Skeletal muscle tissue (tissue), 4 donors: ENCODE measurements around the gene CDH4. TPM values are rescaled to one million over a fixed set of nuclear protein-coding genes. Genes with fewer than 3 reads are reported as not detected.

ENCODE experiments used
- H3K27ac ChIP-seq: one replicate; pipeline ENCODE4 v1.7.0; 2013; ENCODE audit warnings: mild to moderate bottlenecking, low read depth, low read length, inconsistent platforms
- H3K27me3 ChIP-seq, 3 donors: one replicate each; pipeline ENCODE4 v1.7.0; 2013; ENCODE audit warnings: low read length in 3 of 3; ENCODE audit not compliant: control insufficient read depth in 3 of 3, insufficient read depth in 3 of 3
- H3K36me3 ChIP-seq, 3 donors: one replicate each; pipeline ENCODE4 v1.7.0; 2013; ENCODE audit warnings: low read length in 3 of 3; ENCODE audit not compliant: control insufficient read depth in 3 of 3, insufficient read depth in 3 of 3
- H3K4me1 ChIP-seq, 3 donors: one replicate each; pipeline ENCODE4 v1.7.0; 2013; ENCODE audit warnings: low read length in 3 of 3, mild to moderate bottlenecking in 3 of 3; ENCODE audit not compliant: control insufficient read depth in 3 of 3, insufficient read depth in 3 of 3
- H3K4me3 ChIP-seq, 3 donors: one replicate each; pipeline ENCODE4 v1.7.0; 2013; ENCODE audit warnings: low read length in 3 of 3
- H3K9ac ChIP-seq, 3 donors: one replicate each; pipeline ENCODE4 v1.7.0; 2013; ENCODE audit warnings: low read length in 3 of 3, mild to moderate bottlenecking in 3 of 3, moderate library complexity in 2 of 3, low read depth in 1 of 3
- H3K9me3 ChIP-seq, 3 donors: one replicate each; pipeline ENCODE4 v1.7.0; 2013; ENCODE audit warnings: low read length in 3 of 3; ENCODE audit not compliant: control insufficient read depth in 3 of 3
- total RNA-seq: library from RNA; depleted of rRNA; stranded (reverse); fragments of >200 nt; gene quantifications from one replicate; pipeline ENCODE4 v1.2.3, GENCODE V29; 2014
- donor health status: Osteomylitis.

CDH4 gene
- total RNA-seq, 1 donor from 2014 or later = 0.52 TPM

DNA sequence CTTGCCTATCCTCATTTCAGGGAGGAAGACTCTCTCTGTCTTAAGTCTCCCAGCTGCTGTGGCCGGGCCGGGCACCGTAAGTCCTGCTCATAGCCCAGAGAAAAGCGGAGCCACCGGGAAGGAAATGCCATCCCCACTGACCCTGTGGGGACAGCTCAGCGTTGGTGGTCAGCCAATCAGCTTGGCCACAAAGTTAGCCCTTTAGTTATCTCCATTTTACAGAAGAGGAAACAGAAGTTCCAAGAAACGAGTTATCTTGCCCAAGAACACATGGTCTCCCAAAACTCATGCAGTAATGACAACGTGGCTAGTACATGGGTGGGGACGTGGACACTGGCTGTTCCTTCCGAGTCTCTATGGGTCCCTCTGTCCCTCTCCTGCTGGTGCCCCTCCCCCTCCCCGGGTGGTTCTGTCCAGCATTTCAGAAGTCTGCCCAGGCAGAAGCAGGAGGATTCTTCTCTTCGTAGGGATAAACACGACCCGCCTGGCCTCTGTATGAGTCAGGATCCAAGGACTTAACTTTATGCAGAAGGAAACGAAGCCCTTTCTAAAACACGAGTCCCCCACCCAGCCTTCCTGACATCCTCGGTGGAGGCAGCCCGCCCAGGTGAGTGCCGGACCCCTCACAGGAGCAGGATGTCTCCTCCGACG is 273.8 kb downstream of the CDH4 start:
- Histone ChIP-seq H3K9me3 (no peaks in the 10 kb centered on the region), H3K36me3 (no peaks in the 10 kb centered on the region), H3K27me3 (peaks cover 6 to 21% (median 17%) of the 10 kb centered on the region in 3 donors), H3K4me3 (no peak overlapping the region), H3K9ac (no peak overlapping the region), H3K27ac (no peak overlapping the region), H3K4me1 (no peaks in the 10 kb centered on the region)

DNA sequence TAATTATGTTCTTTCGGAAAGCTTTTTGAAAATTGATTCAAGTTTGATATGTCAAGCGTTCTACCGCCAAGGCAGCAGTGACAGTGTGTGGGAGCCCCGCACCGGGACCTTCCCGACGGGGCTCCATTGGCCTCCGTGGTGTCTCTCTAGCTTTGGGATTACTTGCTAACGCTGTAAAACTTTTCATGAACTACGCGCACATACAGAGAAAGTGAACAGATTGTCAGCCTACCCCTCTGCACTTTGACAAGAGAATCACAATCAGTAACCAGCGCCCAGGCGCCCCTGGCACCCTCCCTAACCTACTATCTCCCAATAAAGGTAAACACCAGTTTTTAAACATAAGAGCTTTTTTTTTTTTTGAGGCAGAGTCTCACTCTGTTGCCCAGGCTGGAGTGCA is 274.8 kb downstream of the CDH4 start:
- peaks cover 6 to 19% (median 17%) of the 10 kb centered on the region in 3 donors for H3K27me3 ChIP-seq

DNA sequence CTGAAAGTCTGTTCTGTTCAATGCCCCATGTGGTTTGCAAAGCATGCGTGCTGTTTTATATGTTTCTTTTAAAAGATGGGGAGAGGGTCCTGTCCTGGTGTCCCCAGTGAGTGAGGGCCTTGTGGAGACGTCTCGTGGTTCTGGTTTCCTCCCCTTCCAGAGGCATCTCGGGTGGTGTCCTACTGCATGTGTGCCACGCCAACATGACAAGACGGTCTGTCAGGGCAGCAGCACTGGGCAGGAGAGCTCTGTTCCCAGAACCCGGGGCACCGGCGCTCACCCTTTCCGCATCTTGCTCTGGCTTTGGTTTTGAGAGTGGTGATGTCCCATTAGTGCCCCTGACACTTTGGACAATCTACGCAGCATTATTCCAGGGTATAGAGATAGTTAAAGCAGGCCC is 275.6 kb downstream of the CDH4 start:
- no peak overlapping the region for H3K4me3 ChIP-seq
- no peaks in the 10 kb centered on the region for H3K36me3 ChIP-seq
- H3K4me1 ChIP-seq = no peaks in the 10 kb centered on the region
- H3K27me3 ChIP-seq = peaks cover 6 to 21% (median 15%) of the 10 kb centered on the region in 3 donors
- H3K27ac ChIP-seq = no peak overlapping the region
- no peaks in the 10 kb centered on the region for H3K9me3 ChIP-seq
- no peak overlapping the region for H3K9ac ChIP-seq

More for the DNA sequence above, 274.8 kb downstream of the CDH4 start:
- Histone ChIP-seq H3K27ac (no peak overlapping the region), H3K4me1 (no peaks in the 10 kb centered on the region), H3K9ac (no peak overlapping the region), H3K9me3 (no peaks in the 10 kb centered on the region), H3K36me3 (no peaks in the 10 kb centered on the region), H3K4me3 (no peak overlapping the region)

DNA sequence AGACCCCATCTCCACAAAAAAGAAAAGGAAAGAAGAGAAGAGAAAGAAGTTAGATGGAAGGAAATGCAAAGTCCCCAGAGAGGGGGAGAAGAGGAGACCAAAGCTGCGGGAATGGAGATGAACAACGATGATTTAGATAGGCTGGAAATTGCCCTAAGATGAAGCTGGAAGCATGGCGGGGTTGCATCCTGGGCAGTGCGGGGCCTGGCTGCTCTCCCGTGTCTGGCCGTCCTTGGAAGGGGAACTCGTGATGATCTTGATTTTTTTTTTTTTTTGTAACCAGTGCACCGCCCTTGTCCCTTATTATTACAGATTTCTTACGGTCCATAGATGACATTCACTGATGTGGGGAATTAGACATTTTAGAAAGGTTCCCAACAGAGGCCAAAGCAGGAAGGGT is 276.5 kb downstream of the CDH4 start:
- Histone ChIP-seq H3K4me1 (no peaks in the 10 kb centered on the region), H3K4me3 (no peak overlapping the region), H3K27me3 (peaks cover 6 to 23% (median 17%) of the 10 kb centered on the region in 3 donors), H3K36me3 (no peaks in the 10 kb centered on the region), H3K9me3 (no peaks in the 10 kb centered on the region), H3K9ac (no peak overlapping the region), H3K27ac (no peak overlapping the region)

DNA sequence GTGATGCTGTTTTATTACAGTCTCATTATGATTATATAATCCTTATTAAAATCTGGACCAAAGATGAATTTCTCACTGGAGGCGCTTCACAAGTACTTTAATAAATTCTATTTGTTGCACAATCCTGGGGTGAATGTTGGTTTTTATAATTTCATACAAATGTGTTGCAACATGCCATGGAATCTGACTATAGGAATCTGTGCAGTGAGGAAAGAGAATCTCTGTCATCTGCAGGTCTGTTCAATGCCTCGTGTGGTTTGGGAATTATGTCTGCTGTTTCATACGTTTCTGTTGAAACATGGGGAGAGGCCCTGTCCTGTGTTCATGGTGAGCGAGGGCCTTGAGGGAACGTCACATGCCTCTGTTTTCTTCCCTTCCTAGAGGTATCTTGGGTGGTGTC is 277.3 kb downstream of the CDH4 start:
- Histone ChIP-seq H3K27ac (no peak overlapping the region), H3K4me1 (no peaks in the 10 kb centered on the region), H3K36me3 (no peaks in the 10 kb centered on the region), H3K9me3 (no peaks in the 10 kb centered on the region), H3K27me3 (peaks cover 6 to 19% (median 17%) of the 10 kb centered on the region in 3 donors), H3K4me3 (no peak overlapping the region), H3K9ac (no peak overlapping the region)

DNA sequence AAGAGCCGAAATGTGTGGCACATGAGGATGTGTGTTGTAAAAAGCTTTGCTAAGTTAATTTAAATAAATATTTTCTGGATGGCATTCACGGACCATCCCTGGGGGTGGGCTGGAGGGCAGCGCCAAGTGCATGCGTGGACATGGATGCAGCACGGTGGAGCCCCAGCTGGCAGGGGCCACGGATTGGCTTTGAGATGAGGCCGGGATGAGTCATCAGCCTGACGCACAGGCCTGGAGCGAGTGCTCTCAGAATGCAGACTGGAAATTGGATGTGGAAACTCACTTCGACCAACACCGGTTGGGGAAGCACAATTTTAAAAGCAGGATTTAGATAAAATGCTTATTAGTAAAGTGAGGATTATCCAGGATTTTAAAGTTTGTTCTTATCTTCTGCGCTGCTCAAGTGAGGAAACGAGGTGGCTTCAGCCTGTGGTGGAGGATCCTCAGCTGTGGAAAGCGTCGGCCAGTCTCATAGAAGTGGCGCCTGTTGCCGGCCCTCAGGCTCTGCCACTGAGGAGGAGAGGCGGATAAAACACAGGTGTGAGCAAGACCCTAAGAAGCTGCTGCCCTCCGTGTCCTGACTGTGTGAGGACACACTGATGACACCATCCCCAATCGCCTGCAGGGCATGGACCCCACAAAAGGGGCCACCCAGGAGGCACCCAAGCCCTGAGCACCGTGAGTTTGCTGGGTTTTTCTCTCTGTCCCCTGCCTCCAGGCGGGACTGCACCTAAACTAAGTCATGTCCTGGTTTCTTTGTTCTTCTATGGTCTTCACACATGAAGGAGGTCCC is 279.7 kb downstream of the CDH4 start:
- H3K36me3 ChIP-seq = no peaks in the 10 kb centered on the region
- H3K9me3 ChIP-seq = no peaks in the 10 kb centered on the region
- H3K9ac ChIP-seq = no peak overlapping the region
- peaks cover 0 to 15% (median 8%) of the 10 kb centered on the region in 3 donors for H3K27me3 ChIP-seq
- H3K4me3 ChIP-seq = no peak overlapping the region
- no peaks in the 10 kb centered on the region for H3K4me1 ChIP-seq
- H3K27ac ChIP-seq = no peak overlapping the region

DNA sequence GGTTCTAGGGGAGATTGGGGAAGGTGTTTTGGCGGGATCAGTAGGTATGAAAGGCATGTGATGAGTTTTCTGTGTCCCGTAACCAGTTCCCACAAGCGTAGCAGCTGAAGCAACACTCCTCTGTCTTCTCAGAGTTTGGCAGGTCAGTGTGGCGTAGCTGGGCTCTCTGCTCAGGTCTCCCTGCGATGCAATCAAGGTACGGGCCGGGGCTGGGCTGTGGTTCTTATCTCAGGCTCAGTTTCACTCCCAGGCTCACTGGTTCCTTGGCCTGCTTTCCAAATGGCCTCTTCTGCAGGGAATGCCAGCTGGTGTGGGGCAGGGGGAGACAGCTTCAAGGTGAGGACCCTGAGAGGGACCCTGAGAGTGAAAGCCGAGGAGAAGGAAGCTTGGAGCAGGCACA is 280.7 kb downstream of the CDH4 start:
- peaks cover 0 to 13% (median 5%) of the 10 kb centered on the region in 3 donors for H3K27me3 ChIP-seq
- no peaks in the 10 kb centered on the region for H3K36me3 ChIP-seq
- no peak overlapping the region for H3K9ac ChIP-seq
- H3K9me3 ChIP-seq = no peaks in the 10 kb centered on the region
- H3K4me3 ChIP-seq = no peak overlapping the region
- H3K27ac ChIP-seq = no peak overlapping the region
- H3K4me1 ChIP-seq = no peaks in the 10 kb centered on the region

DNA sequence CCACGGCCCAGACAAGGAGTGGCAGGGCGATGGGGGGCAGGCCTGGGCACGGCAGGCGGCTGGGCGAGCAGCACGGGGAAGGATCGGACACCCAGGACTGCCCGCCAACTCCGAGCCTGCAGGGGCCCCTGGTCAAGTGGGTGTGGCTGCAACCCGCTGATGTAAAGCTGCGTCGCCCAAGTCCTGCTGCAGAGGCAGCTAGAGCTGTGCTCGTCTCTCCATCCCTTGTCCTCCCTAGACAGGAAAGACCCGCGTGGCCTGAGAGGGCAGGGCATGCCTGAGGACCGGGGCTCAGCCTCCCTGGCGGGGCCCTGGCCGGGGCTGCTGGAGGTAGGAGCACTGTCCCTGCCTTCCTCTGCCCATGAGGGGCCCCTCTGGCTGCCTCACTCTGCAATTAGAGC is 281.2 kb downstream of the CDH4 start:
- H3K9me3 ChIP-seq = no peaks in the 10 kb centered on the region
- peaks cover 0 to 12% (median 5%) of the 10 kb centered on the region in 3 donors for H3K27me3 ChIP-seq
- no peak overlapping the region for H3K27ac ChIP-seq
- no peak overlapping the region for H3K4me3 ChIP-seq
- no peak overlapping the region for H3K9ac ChIP-seq
- no peaks in the 10 kb centered on the region for H3K36me3 ChIP-seq
- H3K4me1 ChIP-seq = no peaks in the 10 kb centered on the region

DNA sequence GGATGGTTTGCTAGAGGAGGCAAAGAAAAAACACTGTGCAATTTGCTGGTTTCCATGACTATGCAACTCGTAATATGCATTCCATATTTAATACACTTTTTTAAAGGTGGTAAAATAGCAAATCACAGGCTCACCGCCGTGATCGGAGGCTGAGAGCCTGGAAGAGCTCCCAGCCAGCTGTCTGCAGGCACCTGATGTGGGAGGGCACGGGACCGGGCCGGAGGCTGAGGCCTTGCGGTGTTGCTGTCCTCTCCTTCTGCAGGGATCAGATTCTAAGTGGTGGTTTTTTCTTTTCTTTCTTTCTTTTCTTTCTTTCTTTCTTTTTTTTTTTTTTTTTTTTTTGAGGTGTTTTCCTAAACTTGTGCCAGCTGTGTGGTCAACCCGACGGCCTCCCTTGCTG is 282.3 kb downstream of the CDH4 start:
- Histone ChIP-seq H3K4me3 (no peak overlapping the region), H3K4me1 (no peaks in the 10 kb centered on the region), H3K36me3 (no peaks in the 10 kb centered on the region), H3K27me3 (peaks cover 0 to 12% (median 5%) of the 10 kb centered on the region in 3 donors), H3K9ac (no peak overlapping the region), H3K9me3 (no peaks in the 10 kb centered on the region), H3K27ac (no peak overlapping the region)

DNA sequence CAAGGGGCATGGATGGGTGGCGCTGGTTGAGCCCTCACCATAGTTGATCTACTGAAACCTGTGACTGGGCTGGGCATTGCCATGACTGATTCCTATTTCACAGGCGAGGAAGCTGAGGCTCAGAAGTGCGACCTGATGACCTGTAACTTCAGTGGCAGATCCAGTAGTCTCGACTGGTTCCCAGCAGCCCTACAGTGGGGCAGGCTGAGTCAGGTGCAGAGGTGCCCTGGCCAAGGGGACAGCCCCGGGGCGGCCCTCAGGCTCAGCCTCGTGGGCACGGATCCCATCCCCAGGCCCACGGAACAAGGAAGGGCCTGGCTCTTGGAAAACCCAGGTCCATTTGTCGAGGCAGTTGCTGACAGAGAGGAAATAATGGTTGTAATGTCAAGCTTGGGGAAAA is 283.0 kb downstream of the CDH4 start:
- no peaks in the 10 kb centered on the region for H3K9me3 ChIP-seq
- H3K27ac ChIP-seq = no peak overlapping the region
- no peak overlapping the region for H3K4me3 ChIP-seq
- no peaks in the 10 kb centered on the region for H3K4me1 ChIP-seq
- H3K36me3 ChIP-seq = no peaks in the 10 kb centered on the region
- no peak overlapping the region for H3K9ac ChIP-seq
- peaks cover 0 to 12% (median 5%) of the 10 kb centered on the region in 3 donors for H3K27me3 ChIP-seq
